ENCODE data around the gene CCNDBP1. TPM values are rescaled to one million over a fixed set of nuclear protein-coding genes. Genes with fewer than 3 reads are reported as not detected.
A peak's percentile ranks its signal among the peaks of the same experiment; 100 is the strongest.

Gene CCNDBP1
- total and polyA plus RNA-seq, 11 donors, result 29.3 to 70.1 (median 59.0) TPM

DNA sequence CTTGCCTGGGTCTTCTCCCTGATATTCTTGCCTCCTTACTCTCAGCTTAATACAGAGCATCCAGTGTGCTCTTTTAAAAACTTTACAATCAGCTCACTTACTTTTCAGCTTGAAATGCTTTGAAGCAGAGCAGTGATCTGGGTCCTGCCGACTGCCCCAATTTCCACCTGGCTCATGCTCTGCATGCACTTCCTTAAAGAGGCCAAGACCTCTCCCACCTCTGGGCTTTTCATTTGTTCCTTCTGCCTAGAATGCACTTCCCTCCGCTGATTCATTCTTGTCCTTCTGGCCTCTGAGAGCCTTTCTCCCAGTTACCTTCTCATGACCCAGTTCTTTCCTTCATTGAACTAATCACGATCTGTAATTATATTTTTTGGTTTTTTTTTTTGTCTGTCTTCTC is 1.9 kb upstream of the CCNDBP1 start:
- no peak for DNase-seq
- WGBS, 4 donors, result 76 to 84% (median 82%) methylated on average over 3 of the region's 3 CpGs
- intact Hi-C loops (cut with DNase I), result no loop called here

DNA sequence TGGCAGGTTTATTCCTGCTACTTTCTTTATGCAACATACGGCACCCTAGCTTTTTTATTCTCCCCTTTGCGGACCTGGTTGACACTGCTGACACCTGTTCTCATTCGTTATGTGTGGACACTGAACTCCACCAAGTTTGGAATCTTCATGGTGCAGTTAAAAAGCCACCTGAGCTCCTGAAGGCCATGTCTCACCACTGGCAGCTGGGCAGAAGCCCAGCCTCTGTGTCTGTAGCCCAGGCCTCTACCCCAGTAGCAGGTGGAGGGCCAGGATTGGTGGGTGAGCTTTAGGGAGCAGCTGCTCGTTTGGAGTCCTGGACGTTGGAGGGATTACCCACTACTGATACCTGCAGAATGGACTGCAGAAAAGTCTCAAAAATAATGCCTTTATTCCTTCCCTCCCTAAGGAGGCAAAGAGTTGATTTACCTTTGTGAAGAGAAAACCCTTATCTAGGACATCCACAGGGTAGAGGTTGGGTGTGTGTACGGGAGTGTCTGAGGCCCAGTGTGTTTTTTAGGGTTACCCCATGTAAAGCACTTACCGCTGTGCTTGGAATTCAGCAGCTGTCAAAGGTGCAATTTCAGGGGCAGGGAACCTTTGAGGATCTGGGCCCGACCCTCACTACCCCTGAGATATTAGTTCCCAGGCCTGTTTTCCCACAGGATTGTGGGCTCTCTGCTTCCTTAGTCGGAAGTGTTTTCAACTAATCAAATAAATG is 637 bp upstream of the CCNDBP1 start:
- peak overlapping the region in 10 of 12 donors; percentile 74 to 93 (median 85) for H3K4me3 ChIP-seq
- intact Hi-C loops (cut with DNase I), result loop anchor here in 2 of 10 donors (5.0 kb wide), 2 partner anchors 98 to 103 kb away; no protein-coding TSS in a partner anchor
- 64 to 73% (median 69%) methylated on average over 9 of the region's 9 CpGs for WGBS, 4 donors
- no peak for TF ChIP-seq POLR2A (IDR thresholded peaks at IDR 0.05)
- TF ChIP-seq, protein P1, sequence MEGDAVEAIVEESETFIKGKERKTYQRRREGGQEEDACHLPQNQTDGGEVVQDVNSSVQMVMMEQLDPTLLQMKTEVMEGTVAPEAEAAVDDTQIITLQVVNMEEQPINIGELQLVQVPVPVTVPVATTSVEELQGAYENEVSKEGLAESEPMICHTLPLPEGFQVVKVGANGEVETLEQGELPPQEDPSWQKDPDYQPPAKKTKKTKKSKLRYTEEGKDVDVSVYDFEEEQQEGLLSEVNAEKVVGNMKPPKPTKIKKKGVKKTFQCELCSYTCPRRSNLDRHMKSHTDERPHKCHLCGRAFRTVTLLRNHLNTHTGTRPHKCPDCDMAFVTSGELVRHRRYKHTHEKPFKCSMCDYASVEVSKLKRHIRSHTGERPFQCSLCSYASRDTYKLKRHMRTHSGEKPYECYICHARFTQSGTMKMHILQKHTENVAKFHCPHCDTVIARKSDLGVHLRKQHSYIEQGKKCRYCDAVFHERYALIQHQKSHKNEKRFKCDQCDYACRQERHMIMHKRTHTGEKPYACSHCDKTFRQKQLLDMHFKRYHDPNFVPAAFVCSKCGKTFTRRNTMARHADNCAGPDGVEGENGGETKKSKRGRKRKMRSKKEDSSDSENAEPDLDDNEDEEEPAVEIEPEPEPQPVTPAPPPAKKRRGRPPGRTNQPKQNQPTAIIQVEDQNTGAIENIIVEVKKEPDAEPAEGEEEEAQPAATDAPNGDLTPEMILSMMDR (IDR thresholded peaks at IDR 0.05), result no peak
- no peaks in the 10 kb centered on the region for H3K27me3 ChIP-seq
- H3K36me3 ChIP-seq, result peaks cover 0 to 51% (median 24%) of the 10 kb centered on the region in 9 donors
- peak overlapping the region in 11 of 12 donors; percentile 82 to 95 (median 92) for H3K27ac ChIP-seq
- peak in 1 of 4 donors; percentile 2 for ATAC-seq
- H3K9me3 ChIP-seq, result no peaks in the 10 kb centered on the region
- DNase-seq, result no peak
- H3K4me1 ChIP-seq, result peaks cover 0 to 41% (median 32%) of the 10 kb centered on the region in 12 donors

More for the DNA sequence above, 1.9 kb upstream of the CCNDBP1 start:
- Histone ChIP-seq H3K27me3 (no peaks in the 10 kb centered on the region), H3K4me3 (no peak overlapping the region), H3K4me1 (peaks cover 0 to 30% (median 22%) of the 10 kb centered on the region in 12 donors), H3K9me3 (no peaks in the 10 kb centered on the region), H3K36me3 (peaks cover 0 to 55% (median 22%) of the 10 kb centered on the region in 9 donors), H3K27ac (no peak overlapping the region)
- no peak for ATAC-seq
- no peak for TF ChIP-seq POLR2A (IDR thresholded peaks at IDR 0.05)
- TF ChIP-seq, protein P1 (IDR thresholded peaks at IDR 0.05), result no peak

DNA sequence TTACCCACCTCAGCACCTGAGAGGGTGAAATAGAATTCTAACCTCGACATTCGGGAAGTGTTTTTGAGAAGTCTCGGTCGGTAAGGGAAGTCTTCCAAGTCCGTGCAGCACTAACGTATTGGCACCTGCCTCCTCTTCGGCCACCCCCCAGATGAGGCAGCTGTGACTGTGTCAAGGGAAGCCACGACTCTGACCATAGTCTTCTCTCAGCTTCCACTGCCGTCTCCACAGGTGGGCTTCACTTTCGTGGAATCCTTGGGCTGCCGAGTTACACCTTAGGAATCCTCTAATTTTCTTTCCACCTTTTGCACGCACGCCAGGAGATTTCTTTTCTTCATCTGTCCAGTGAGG is 775 bp downstream of the CCNDBP1 start:
- no peaks in the 10 kb centered on the region for H3K27me3 ChIP-seq
- WGBS, 4 donors, result 0 to 2% (median 2%) methylated on average over 11 to 13 of the region's 13 CpGs
- DNase-seq, result no peak
- TF ChIP-seq POLR2A (IDR thresholded peaks at IDR 0.05), result no peak
- TF ChIP-seq, protein P1 (IDR thresholded peaks at IDR 0.05), result no peak
- peak in 2 of 4 donors; percentile 5 to 7 for ATAC-seq
- peak overlapping the region; percentile 81 to 95 (median 91) for H3K27ac ChIP-seq
- H3K9me3 ChIP-seq, result no peaks in the 10 kb centered on the region
- intact Hi-C loops (cut with DNase I), result loop anchor here in 2 of 10 donors (5.0 kb wide), 2 partner anchors 96 to 101 kb away; no protein-coding TSS in a partner anchor
- H3K36me3 ChIP-seq, result peaks cover 0 to 51% (median 35%) of the 10 kb centered on the region in 9 donors
- peaks cover 0 to 53% (median 41%) of the 10 kb centered on the region in 12 donors for H3K4me1 ChIP-seq
- H3K4me3 ChIP-seq, result peak overlapping the region; percentile 68 to 93 (median 84)

DNA sequence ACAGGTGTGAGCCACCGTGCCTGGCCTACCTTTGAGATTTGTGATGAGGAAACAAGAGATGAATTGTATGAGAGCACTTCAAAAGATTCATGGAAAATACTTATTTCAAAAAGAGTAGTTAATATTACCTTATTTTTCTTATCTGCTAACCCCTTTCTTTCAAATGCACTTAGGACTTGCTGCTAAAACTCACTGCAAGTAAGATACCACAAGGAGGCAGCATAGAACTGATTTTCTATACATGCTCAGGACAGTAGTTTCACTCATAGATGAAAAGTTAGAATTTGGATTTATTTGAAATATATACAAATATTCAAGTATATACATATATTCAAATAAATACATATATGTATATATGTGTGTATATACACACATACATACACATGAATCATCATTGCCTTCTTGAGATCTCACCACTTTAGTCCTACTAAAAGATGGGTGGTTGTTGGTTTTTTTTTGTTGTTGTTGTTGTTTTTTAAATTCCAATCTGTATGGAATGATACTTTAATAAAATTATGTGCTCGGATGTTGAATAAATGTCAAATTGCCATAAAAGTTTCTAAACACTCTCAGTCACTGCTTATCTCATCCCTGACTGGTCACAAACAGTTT is 2.4 kb downstream of the CCNDBP1 start:
- DNase-seq (no peak), ATAC-seq (no peak)
- Histone ChIP-seq H3K36me3 (peaks cover 0 to 51% (median 36%) of the 10 kb centered on the region in 9 donors), H3K27me3 (no peaks in the 10 kb centered on the region), H3K4me3 (peak overlapping the region in 1 of 12 donors; percentile 93), H3K9me3 (no peaks in the 10 kb centered on the region), H3K4me1 (peaks cover 0 to 53% (median 41%) of the 10 kb centered on the region in 12 donors), H3K27ac (no peak overlapping the region)
- WGBS, 4 donors, result 55 to 71% (median 67%) methylated on average over 2 of the region's 2 CpGs
- TF ChIP-seq, protein P1 (IDR thresholded peaks at IDR 0.05), result peak; percentile 44 to 77 (median 64)
- TF ChIP-seq POLR2A (IDR thresholded peaks at IDR 0.05), result no peak
- intact Hi-C loops (cut with DNase I), result loop anchor here in 4 of 10 donors (1.0 to 5.0 kb wide), 4 partner anchors 17 to 100 kb away; no protein-coding TSS in a partner anchor

Data from heart left ventricle (tissue), 16 donors.